Measurements from ENCODE around the gene ACAN. TPM values are rescaled to one million over a fixed set of nuclear protein-coding genes. Genes with fewer than 3 reads are reported as not detected.

ACAN gene
- total RNA-seq, 2 experiments from 2014 or later: not detected

DNA sequence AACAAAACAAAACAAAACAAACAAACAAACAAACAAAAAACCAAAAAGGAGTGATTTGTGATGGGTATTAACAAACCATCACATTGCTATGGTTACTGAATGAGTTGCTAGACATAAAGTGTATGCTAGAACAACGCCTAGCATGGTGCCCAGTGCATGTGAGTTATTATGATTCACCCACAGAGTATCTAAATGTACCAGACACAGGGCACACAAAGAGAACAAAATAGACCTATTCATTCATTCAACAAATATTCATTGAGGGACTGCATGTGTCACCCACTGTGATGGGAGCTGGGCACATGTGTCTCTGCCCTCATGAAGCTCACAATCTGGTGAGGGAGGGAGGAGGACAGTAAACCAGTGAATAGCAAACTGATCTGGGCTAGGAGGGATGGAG is 11.6 kb upstream of the ACAN start:
- ATAC-seq: no peak
- H3K4me3 Mint-ChIP-seq: no peak overlapping the region
- TF ChIP-seq, protein P1, sequence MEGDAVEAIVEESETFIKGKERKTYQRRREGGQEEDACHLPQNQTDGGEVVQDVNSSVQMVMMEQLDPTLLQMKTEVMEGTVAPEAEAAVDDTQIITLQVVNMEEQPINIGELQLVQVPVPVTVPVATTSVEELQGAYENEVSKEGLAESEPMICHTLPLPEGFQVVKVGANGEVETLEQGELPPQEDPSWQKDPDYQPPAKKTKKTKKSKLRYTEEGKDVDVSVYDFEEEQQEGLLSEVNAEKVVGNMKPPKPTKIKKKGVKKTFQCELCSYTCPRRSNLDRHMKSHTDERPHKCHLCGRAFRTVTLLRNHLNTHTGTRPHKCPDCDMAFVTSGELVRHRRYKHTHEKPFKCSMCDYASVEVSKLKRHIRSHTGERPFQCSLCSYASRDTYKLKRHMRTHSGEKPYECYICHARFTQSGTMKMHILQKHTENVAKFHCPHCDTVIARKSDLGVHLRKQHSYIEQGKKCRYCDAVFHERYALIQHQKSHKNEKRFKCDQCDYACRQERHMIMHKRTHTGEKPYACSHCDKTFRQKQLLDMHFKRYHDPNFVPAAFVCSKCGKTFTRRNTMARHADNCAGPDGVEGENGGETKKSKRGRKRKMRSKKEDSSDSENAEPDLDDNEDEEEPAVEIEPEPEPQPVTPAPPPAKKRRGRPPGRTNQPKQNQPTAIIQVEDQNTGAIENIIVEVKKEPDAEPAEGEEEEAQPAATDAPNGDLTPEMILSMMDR (IDR thresholded peaks at IDR 0.05): no peak
- intact Hi-C loops (cut with micrococcal nuclease): no loop called here
- H3K4me1 Mint-ChIP-seq (ENCODE audit: low read depth): no peaks in the 10 kb centered on the region
- CTCF ChIA-PET: no interaction called here
- no peak for DNase-seq
- POLR2A ChIA-PET: no interaction called here
- peaks cover 30% of the 10 kb centered on the region for H3K27me3 Mint-ChIP-seq
- H3K9me3 Mint-ChIP-seq: no peaks in the 10 kb centered on the region
- no peaks in the 10 kb centered on the region for H3K36me3 Mint-ChIP-seq (ENCODE audit: low read depth)
- H3K27ac Mint-ChIP-seq: no peak overlapping the region

DNA sequence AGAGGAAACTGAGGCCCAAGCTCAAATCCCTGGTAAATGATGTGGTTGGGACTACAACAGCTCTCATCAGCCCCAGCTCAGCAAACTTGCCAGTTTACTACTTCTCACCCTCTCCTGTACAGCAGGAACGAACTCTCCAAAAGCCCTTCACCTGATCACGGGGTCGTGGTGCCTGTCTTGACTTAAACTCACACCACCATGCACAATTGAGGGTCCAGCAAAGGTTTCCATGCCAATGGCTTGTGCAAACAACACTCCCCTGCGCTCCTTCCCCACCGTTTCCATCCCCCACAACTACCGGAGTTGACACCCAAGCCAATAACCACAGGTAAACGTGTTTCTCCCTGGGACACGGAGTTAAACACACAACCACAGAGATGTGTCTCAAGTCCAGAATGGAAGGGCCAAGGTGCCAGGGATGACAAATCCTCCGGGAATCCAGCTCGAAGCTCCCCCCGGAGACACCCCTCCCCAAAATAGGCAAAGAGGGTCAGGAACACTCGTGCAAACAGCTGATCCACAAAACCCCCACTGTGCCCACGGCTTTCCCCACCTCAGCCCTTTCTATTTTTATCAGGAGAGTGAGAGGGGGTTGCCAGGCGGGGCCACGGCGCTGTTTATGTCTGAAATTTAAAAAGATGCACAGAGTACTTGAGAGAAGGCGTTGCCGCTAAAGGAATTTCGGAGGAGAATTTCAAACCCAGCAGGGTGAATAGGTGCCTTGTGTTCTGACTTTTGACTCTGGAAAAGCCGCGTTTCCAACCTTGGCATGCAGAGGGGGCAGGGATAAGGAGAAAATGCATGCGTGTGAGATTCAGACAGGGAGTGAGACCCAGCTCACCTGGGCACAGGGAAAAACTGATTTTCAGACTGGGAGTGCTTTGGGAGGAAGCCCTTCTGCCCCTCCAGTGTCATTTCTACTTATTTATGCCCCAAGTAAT is 10.6 kb upstream of the ACAN start:
- H3K27me3 Mint-ChIP-seq: peaks cover 34% of the 10 kb centered on the region
- no peak overlapping the region for H3K27ac Mint-ChIP-seq
- intact Hi-C loops (cut with micrococcal nuclease): no loop called here
- H3K9me3 Mint-ChIP-seq: no peaks in the 10 kb centered on the region
- TF ChIP-seq, protein P1 (IDR thresholded peaks at IDR 0.05): no peak
- no peaks in the 10 kb centered on the region for H3K36me3 Mint-ChIP-seq (ENCODE audit: low read depth)
- ChIA-PET CTCF (no interaction called here), POLR2A (no interaction called here)
- no peaks in the 10 kb centered on the region for H3K4me1 Mint-ChIP-seq (ENCODE audit: low read depth)
- no peak for ATAC-seq
- no peak overlapping the region for H3K4me3 Mint-ChIP-seq
- DNase-seq: no peak

DNA sequence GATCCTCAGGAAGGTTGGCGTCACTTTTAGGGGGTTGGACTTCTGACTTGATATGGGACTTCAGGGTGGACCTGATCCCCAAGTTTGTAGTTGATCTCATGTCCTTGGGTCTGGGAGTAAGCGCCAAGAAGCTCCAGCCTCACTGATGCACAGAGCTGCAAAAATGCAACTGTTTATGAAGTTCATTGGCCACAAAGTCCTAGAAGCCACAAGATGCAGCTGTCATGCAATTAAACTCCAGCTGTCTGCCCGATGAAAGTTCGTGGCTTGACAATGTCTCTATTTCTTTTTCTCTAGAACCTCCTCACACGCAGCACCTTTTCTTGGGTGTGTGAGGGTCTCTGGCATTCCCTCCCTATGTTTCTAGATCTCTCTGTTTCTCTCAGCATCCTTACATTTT is 9.2 kb upstream of the ACAN start:
- TF ChIP-seq, protein P1 (IDR thresholded peaks at IDR 0.05): no peak
- Mint-ChIP-seq H3K36me3 (ENCODE audit: low read depth) (no peaks in the 10 kb centered on the region), H3K4me1 (ENCODE audit: low read depth) (no peaks in the 10 kb centered on the region), H3K27me3 (peaks cover 39% of the 10 kb centered on the region), H3K4me3 (no peak overlapping the region), H3K27ac (no peak overlapping the region), H3K9me3 (no peaks in the 10 kb centered on the region)
- ATAC-seq (no peak), DNase-seq (no peak)
- CTCF ChIA-PET: no interaction called here
- intact Hi-C loops (cut with micrococcal nuclease): no loop called here
- POLR2A ChIA-PET: interaction anchor here (0.5 kb wide), 1 partner anchor 104 kb away, joined by 3 read pairs; no protein-coding TSS in a partner anchor

DNA sequence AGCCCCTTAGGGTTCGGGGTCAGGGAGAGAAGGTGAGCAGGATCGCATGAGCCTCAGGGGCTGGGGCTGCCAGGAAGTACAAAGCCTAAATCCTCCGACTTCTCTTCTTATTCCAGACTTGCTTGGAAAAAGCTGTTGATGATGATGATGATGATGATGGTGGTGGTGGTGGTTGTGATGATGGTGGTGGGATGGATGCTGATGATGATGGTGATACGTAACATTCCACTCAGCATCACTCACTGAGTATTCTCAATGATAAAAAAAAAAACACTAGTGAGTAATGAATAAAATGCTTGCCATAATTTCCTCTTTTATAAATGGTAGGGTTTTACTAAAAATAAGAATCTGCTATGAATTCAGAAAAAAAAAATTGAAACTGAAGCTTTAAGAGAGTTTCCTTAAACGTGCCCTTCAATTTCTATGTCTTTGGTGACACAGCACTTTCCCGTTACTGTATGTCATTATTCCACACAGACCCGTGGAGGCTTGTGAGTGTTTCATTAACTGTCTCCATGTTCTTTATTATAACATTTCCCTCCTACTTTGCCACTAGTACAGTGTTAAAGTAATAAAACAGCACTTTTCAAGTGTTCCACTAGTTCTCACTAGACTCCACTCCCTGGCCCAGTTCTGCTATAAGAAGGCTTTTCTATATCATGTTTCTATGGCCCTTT is 5.4 kb upstream of the ACAN start:
- CTCF ChIA-PET: interaction anchor here (1.0 to 1.5 kb wide), 3 partner anchors 12 to 81 kb away, joined by 3 read pairs; no protein-coding TSS in a partner anchor
- intact Hi-C loops (cut with micrococcal nuclease): no loop called here
- ATAC-seq (no peak), DNase-seq (no peak)
- no peaks in the 10 kb centered on the region for H3K36me3 Mint-ChIP-seq (ENCODE audit: low read depth)
- TF ChIP-seq, protein P1 (IDR thresholded peaks at IDR 0.05): no peak
- POLR2A ChIA-PET: interaction anchor here (0.5 to 1.4 kb wide), 3 partner anchors 37 to 145 kb away, joined by 3 read pairs; no protein-coding TSS in a partner anchor
- H3K4me1 Mint-ChIP-seq (ENCODE audit: low read depth): peaks cover 3% of the 10 kb centered on the region
- H3K27ac Mint-ChIP-seq: no peak overlapping the region
- H3K9me3 Mint-ChIP-seq: no peaks in the 10 kb centered on the region
- peaks cover 49% of the 10 kb centered on the region for H3K27me3 Mint-ChIP-seq
- H3K4me3 Mint-ChIP-seq: no peak overlapping the region

DNA sequence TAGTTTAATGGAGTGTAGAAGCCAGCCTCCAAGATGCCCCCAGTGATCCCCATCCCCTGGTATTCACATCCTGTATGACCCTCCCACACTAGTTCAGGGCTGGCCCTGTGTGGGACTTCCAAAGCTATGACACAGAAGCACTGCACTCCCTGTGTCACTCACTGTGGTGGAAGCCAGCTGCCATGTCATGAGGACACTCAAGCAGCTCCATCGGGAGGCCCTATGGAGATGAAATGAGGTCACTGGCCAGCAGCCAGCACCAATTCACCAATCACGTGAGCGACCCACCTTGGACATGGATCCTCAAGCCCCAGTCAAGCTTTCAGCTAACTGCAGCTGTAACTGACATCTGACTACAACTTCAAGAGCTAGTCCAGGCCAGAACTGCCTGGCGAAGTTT is 3.9 kb upstream of the ACAN start:
- H3K27ac Mint-ChIP-seq: no peak overlapping the region
- H3K4me3 Mint-ChIP-seq: no peak overlapping the region
- CTCF ChIA-PET: no interaction called here
- intact Hi-C loops (cut with micrococcal nuclease): no loop called here
- no peaks in the 10 kb centered on the region for H3K9me3 Mint-ChIP-seq
- TF ChIP-seq, protein P1 (IDR thresholded peaks at IDR 0.05): no peak
- H3K36me3 Mint-ChIP-seq (ENCODE audit: low read depth): no peaks in the 10 kb centered on the region
- ATAC-seq (no peak), DNase-seq (no peak)
- peaks cover 6% of the 10 kb centered on the region for H3K4me1 Mint-ChIP-seq (ENCODE audit: low read depth)
- POLR2A ChIA-PET: no interaction called here
- peaks cover 48% of the 10 kb centered on the region for H3K27me3 Mint-ChIP-seq

Data from activated CD8-positive, alpha-beta T cell treated with anti-CD3 and anti-CD28 coated beads for 36 hours (primary cell).